AG10803 (cell line): ENCODE results near the gene ZNF48.

Experiments used
- DNase-seq: peaks from one replicate; pipeline ENCODE4 v3.0.0; 2010; ENCODE audit warnings: low read depth
- H3K4me3 ChIP-seq: 2 replicates; pipeline ENCODE4 v1.5.1; 2011; ENCODE audit warnings: mild to moderate bottlenecking, low read length, control low read depth
- TF ChIP-seq, protein P1 (sequence below): conservative IDR thresholded peaks from 2 replicates; pipeline ENCODE4 v1.5.1; 2011; ENCODE audit warnings: mild to moderate bottlenecking, low read length, control low read depth, inconsistent platforms

ZNF48 gene

DNA sequence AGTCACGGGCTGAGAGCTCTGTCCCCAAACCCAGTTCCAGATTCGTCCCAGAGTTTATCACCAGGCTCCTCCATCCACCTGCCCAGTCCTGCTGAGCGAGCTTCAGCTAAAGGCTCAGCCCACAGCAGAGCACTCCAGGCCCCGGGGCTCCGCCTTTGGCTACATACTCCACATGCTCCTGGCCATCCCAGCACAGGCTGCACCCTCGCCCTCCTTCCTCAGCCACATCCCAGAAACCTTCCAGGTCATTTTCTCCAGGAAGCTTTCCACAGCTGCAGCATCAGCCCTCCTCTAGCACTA, 35.4 kb upstream of the ZNF48 start:
- no peak for DNase-seq
- H3K4me3 ChIP-seq, result no peak overlapping the region
- TF ChIP-seq, protein P1, sequence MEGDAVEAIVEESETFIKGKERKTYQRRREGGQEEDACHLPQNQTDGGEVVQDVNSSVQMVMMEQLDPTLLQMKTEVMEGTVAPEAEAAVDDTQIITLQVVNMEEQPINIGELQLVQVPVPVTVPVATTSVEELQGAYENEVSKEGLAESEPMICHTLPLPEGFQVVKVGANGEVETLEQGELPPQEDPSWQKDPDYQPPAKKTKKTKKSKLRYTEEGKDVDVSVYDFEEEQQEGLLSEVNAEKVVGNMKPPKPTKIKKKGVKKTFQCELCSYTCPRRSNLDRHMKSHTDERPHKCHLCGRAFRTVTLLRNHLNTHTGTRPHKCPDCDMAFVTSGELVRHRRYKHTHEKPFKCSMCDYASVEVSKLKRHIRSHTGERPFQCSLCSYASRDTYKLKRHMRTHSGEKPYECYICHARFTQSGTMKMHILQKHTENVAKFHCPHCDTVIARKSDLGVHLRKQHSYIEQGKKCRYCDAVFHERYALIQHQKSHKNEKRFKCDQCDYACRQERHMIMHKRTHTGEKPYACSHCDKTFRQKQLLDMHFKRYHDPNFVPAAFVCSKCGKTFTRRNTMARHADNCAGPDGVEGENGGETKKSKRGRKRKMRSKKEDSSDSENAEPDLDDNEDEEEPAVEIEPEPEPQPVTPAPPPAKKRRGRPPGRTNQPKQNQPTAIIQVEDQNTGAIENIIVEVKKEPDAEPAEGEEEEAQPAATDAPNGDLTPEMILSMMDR, result no peak

DNA sequence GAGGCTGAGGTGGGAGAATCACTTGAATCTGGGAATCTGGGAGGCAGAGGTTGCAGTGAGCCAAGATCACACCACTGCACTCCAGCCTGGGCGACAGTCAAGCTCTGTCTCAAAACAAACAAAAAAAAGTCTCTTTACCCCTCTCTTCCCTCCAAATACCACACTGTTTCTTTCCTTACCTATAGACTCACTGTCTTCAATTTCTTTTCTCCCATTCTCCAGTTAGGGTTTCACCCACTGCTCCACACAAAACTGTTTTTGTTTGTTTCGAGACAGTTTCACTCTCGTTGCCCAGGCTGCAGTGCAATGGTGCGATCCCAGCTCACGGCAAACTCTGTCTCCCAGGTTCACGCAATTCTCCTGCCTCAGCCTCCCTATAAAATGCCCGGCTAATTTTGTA, 34.0 kb upstream of the ZNF48 start:
- H3K4me3 ChIP-seq, result no peak overlapping the region
- DNase-seq, result no peak
- TF ChIP-seq, protein P1, result no peak

DNA sequence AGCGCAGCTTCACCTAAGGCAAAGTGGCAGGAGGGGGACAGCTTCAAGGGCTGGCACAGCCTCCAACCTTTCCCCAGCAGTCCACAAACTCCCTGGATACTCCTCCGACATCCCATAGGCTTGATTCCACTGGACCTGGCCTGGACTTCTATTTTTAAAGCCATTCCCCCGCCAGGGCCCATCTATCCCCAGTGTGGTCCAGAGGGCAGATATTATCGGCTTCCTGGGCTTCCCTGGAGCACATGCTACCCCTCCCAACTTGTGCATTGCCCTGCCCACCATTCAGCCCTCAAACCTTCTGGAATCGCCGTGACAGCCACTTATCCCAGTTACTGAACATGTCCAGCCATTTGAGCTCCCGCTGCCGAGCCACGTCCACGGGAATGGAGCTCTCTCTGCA, 30.0 kb upstream of the ZNF48 start:
- no peak overlapping the region for H3K4me3 ChIP-seq
- no peak for DNase-seq
- TF ChIP-seq, protein P1, result no peak

DNA sequence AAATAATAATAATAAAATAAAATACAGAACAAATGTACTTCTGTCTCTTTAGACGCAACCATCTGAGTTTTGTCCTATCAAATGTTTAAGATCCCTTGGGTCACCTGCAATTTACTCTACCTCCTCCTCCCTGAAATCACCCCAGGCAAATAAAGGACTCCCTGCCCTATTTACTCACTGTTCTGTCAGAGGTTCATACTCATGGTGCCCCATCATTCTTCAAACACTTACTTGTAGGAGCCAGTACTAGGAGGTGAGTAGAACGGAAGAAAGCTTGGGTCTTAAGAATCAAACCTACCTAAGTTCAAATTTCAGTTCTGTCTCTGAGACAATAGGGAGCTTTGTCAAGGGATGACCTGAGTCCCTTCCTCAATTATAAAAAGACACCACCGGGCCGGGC, 28.7 kb upstream of the ZNF48 start:
- no peak for DNase-seq
- TF ChIP-seq, protein P1, result no peak

DNA sequence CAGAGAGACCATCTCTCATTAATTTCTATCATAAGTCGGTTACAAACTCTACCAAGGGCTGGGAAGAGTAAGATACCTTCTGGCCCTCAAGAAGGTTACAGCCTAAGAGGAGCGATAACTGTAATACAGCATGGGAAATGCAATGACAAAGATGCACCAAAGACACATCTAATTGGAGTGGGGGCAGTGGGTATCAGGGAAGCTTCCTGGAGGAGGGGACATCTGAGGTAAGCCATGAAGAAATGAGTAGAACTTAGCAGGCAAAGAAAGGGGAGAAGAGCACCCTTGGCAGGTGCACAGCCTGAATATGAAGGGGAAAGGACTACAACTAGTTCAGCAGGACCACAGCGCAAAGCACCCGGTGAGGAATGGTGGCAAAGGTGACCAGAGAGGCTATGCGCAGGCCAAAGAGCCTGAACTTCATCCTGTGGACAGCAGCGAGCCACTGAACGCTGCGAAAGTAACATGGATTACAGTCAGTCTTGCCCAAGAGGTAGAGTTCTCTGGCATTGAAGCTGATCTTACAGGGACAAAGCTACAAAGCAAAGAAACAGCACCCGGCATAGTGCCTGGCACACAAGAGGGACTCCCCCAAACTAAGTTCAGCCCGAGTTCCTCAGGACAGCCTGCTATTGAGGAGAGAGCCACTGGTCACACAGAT, 27.7 kb upstream of the ZNF48 start:
- H3K4me3 ChIP-seq, result peak overlapping the region; percentile 88
- no peak for DNase-seq
- TF ChIP-seq, protein P1, result no peak

More for the DNA sequence above, 28.7 kb upstream of the ZNF48 start:
- H3K4me3 ChIP-seq, result no peak overlapping the region

DNA sequence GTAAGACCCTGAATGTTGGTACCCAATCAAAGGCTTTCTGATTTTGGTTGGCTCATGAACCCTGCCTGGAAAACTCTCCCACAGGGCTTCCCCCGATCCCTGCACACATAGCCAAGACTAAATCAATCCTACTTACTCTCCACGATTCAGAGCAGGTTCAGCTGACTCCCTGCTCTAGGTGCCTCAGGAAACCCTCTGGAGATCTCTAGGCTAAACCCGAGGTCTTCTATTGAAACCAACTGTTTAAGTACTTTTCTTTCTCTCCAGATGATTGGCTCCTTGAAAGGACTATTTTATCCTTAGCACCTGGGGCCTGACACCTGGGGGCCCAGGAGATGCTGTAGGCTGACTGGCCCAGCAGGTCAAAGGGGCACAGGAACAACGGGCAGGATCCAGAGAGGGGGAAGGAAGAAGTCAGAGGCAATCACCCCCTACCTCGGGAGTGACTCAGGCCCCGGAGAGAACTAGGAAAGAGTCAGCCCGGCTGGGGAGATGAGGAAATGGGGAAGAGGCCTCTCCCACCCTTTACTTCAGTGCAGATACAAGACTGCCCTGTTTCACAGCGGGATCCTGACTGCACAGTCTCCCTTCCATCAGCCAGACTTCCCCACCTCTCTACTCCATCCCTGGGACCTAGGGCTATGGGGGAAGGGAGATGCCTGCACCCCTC, 27.0 kb upstream of the ZNF48 start:
- peak; percentile 44 for DNase-seq
- TF ChIP-seq, protein P1, result no peak
- peak overlapping the region; percentile 88 for H3K4me3 ChIP-seq

DNA sequence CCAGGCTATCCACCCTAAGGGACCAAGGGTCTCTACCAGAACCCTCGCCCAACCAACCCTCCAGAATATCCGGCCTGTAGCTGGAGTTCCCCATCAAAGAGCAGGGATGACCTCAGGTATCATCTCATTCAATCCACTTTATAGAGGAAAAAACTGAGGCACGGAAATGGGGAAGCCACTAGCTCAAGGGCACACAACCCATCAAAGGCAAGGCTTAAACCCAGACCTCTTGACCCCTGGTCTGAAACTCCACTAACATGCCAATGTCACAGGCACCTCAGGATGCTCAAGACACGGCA, 26.5 kb upstream of the ZNF48 start:
- peak overlapping the region; percentile 88 for H3K4me3 ChIP-seq
- no peak for DNase-seq
- TF ChIP-seq, protein P1, result no peak
